Fibroblast of skin of back (primary cell): Measurements from ENCODE around the gene SMARCD1.
"Not testable (repeated sequence)": the region's sequence is repeated elsewhere in the genome, so short reads cannot be mapped to it uniquely, and the experiment has no call there.

Experiments used
- DNase-seq: peaks from one replicate; pipeline ENCODE4 v3.0.0-alpha.2; 2013

The SMARCD1 gene

GRCh38 chr12:50145439-50145838 is 60.3 kb downstream of the SMARCD1 start:
- no peak for DNase-seq

DNA sequence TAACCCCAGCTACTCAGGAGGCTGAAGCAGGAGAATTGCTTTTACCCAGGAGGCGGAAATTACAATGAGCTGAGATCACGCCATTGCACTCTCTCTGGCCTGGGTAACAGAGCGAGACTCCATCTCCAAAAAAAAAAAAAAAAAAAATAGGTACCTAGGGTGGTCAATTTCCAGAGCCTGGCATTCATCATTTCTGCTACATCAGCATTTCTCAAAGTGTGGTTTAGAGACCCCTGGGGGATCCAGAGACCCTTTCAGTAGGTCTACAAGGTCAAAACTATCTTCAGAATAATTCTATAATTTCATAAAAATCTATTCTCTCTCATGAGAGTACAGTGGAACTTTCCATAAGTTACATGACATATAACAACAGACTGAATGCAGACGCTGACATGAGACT is 62.1 kb downstream of the SMARCD1 start:
- no peak for DNase-seq

- not testable (repeated sequence) for DNase-seq
These were observed 62.9 kb downstream of the SMARCD1 start for GRCh38 chr12:50148011-50148410.

DNA sequence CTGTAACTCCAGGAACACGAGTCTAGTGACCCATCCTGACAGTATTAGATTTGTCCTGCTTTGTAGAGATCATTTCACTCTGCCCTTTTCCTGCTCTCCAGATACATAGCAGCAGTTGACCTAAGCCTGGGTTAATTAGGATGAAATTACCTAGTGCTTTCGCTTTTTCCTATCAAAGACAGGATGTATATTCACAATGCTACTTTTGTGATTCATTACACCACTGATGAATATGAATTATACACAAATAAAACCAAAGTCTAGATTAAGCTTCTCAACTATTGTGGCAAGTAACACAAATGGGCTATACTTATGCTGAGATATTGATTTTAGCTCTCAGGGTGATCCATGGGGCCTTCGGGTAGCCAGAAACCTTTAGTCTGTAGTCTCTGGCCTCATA is 64.2 kb downstream of the SMARCD1 start:
- DNase-seq: no peak
